Activated CD4-positive, CD25-positive, alpha-beta regulatory T cell (primary cell): Measurements from ENCODE around the gene GSTM3.
"Not testable (repeated sequence)": the region's sequence is repeated elsewhere in the genome, so short reads cannot be mapped to it uniquely, and the experiment has no call there.

Experiments
- DNase-seq, 4 experiments: peaks; one replicate each; lab custom pipeline; 2025; lab: John Stamatoyannopoulos, UW

Gene GSTM3

GRCh38 chr1:109762039-109762585, 21.3 kb upstream of the GSTM3 start:
- DNase-seq = no peak

- no peak for DNase-seq
Observed at GRCh38 chr1:109761227-109762038, 20.6 kb upstream of the GSTM3 start.

GRCh38 chr1:109760581-109761226, 19.9 kb upstream of the GSTM3 start:
- DNase-seq = no peak

- DNase-seq = no peak
Observed at GRCh38 chr1:109759513-109760334, 18.9 kb upstream of the GSTM3 start.

- DNase-seq = no peak
Observed at GRCh38 chr1:109757936-109758786, 17.3 kb upstream of the GSTM3 start.

GRCh38 chr1:109756848-109757521, 16.1 kb upstream of the GSTM3 start:
- no peak for DNase-seq

- not testable (repeated sequence) for DNase-seq
Observed at GRCh38 chr1:109756325-109756724, 15.5 kb upstream of the GSTM3 start.

- no peak for DNase-seq
Observed at GRCh38 chr1:109754738-109755137, 13.9 kb upstream of the GSTM3 start.

- no peak for DNase-seq
Observed at GRCh38 chr1:109751531-109752260, 10.9 kb upstream of the GSTM3 start.

GRCh38 chr1:109750920-109751319, 10.1 kb upstream of the GSTM3 start:
- no peak for DNase-seq

GRCh38 chr1:109750241-109750882, 9.5 kb upstream of the GSTM3 start:
- DNase-seq = no peak

- no peak for DNase-seq
Observed at GRCh38 chr1:109749221-109749620, 8.4 kb upstream of the GSTM3 start.

GRCh38 chr1:109748311-109748710, 7.5 kb upstream of the GSTM3 start:
- DNase-seq = not testable (repeated sequence)

- DNase-seq = peak; percentile 48 to 68 (median 61)
Observed at GRCh38 chr1:109739738-109740614, 862 bp downstream of the GSTM3 start.

GRCh38 chr1:109733236-109733870, 7.5 kb downstream of the GSTM3 start:
- no peak for DNase-seq

- DNase-seq = no peak
Observed at GRCh38 chr1:109732390-109732881, 8.4 kb downstream of the GSTM3 start.

- DNase-seq = no peak
Observed at GRCh38 chr1:109730666-109731065, 10.2 kb downstream of the GSTM3 start.

- DNase-seq = no peak
Observed at GRCh38 chr1:109728870-109729269, 12.0 kb downstream of the GSTM3 start.
